ENCODE measurements around the gene FSTL4. TPM values are rescaled to one million over a fixed set of nuclear protein-coding genes. Genes with fewer than 3 reads are reported as not detected.

FSTL4 gene
- total and polyA plus RNA-seq, 2 of the 4 experiments (the other 2 are of a cell fraction) = 0.18 TPM; not detected in 1

DNA sequence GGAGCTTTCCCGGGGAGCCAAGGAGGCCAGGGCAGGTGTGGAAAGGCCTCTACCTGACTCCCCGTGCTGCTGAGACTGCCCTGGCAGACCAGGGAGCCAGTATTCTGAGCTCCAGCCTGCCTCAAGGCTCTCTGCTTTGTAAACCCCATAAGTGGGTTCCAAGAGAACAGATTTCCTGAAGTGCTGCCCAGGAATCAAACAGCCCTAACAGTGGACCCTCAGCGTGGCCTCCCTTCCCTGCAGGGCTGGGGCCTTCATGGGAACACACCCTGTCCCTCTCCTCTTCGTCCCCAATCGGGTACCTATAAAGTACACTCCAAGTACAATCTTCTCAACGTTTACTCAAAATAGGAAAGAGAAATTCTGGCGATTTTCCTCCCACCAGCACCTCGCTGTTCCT, 252.5 kb downstream of the FSTL4 start:
- Histone ChIP-seq H3K4me1 (ENCODE audit: control insufficient read depth, insufficient read depth, low read length) (no peaks in the 10 kb centered on the region), H3K4ac (ENCODE audit: low read depth, low read length) (no peak overlapping the region), H4K20me1 (ENCODE audit: insufficient read depth, low read length) (no peaks in the 10 kb centered on the region), H2BK5ac (ENCODE audit: low read depth, low read length, poor library complexity, severe bottlenecking) (no peak overlapping the region), H3K56ac (ENCODE audit: extremely low read depth, insufficient read depth, low read length) (no peak overlapping the region), H3K4me3 (ENCODE audit: insufficient read depth, low read depth, low read length) (no peak overlapping the region), H2AFZ (replicated peaks; ENCODE audit: low read length, poor library complexity) (no peak overlapping the region), H3K79me1 (ENCODE audit: low read depth in 1 of 2, low read length in 2 of 2) (no peaks in the 10 kb centered on the region), H2BK20ac (ENCODE audit: low read depth, low read length) (no peak overlapping the region), H4K8ac (ENCODE audit: low read depth in 2 of 2, low read length in 2 of 2) (no peak overlapping the region), H2BK120ac (ENCODE audit: low read depth, low read length) (no peak overlapping the region), H4K91ac (ENCODE audit: insufficient read depth, low read depth, low read length) (no peak overlapping the region), H3K9me3 (ENCODE audit: control insufficient read depth, insufficient read depth, low read length) (no peaks in the 10 kb centered on the region), H2AK9ac (replicated peaks; ENCODE audit: low read depth, low read length, poor library complexity) (no peak overlapping the region), H3K9me1 (ENCODE audit: insufficient read depth, low read length) (no peaks in the 10 kb centered on the region), H3K14ac (replicated peaks; ENCODE audit: low read depth, low read length) (no peak overlapping the region), H2BK15ac (ENCODE audit: low read depth, low read length) (no peak overlapping the region), H3K27ac (ENCODE audit: insufficient read depth, low read length) (no peak overlapping the region), H3K27me3 (ENCODE audit: control insufficient read depth, insufficient read depth, low read length) (peaks cover 20% of the 10 kb centered on the region), H4K5ac (ENCODE audit: low read depth, low read length) (no peak overlapping the region), H3K18ac (ENCODE audit: low read depth, low read length) (no peak overlapping the region), H2AK5ac (ENCODE audit: low read depth, low read length) (no peak overlapping the region), H3K23ac (ENCODE audit: low read depth, low read length) (no peak overlapping the region), H3K4me2 (ENCODE audit: low read depth, low read length) (no peak overlapping the region), H3K36me3 (ENCODE audit: control insufficient read depth, insufficient read depth, low read length) (no peaks in the 10 kb centered on the region), H3K9ac (ENCODE audit: low read depth, low read length) (no peak overlapping the region)
- TF ChIP-seq, protein P1, sequence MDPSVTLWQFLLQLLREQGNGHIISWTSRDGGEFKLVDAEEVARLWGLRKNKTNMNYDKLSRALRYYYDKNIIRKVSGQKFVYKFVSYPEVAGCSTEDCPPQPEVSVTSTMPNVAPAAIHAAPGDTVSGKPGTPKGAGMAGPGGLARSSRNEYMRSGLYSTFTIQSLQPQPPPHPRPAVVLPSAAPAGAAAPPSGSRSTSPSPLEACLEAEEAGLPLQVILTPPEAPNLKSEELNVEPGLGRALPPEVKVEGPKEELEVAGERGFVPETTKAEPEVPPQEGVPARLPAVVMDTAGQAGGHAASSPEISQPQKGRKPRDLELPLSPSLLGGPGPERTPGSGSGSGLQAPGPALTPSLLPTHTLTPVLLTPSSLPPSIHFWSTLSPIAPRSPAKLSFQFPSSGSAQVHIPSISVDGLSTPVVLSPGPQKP (IDR thresholded peaks at IDR 0.05; ENCODE audit: borderline replicate concordance, low read depth, low read length) = no peak
- TF ChIP-seq CHD1 (IDR thresholded peaks at IDR 0.05; ENCODE audit: low read depth, low read length) (no peak), BHLHE40 (IDR thresholded peaks at IDR 0.05; ENCODE audit: low read depth, low read length) (no peak), MAFK (IDR thresholded peaks at IDR 0.05; ENCODE audit: low read depth, low read length) (no peak), RAD21 (IDR thresholded peaks at IDR 0.05; ENCODE audit: low read length) (no peak), MAZ (IDR thresholded peaks at IDR 0.05; ENCODE audit: borderline replicate concordance, low read depth, low read length) (no peak), RCOR1 (IDR thresholded peaks at IDR 0.05; ENCODE audit: insufficient replicate concordance, low read length) (no peak), NFE2L2 (IDR thresholded peaks at IDR 0.05; ENCODE audit: low read depth, low read length) (no peak), POLR2A (IDR thresholded peaks at IDR 0.05; ENCODE audit: low read depth, low read length) (no peak), CEBPB (IDR thresholded peaks at IDR 0.05; ENCODE audit: low read depth, low read length) (no peak), MXI1 (IDR thresholded peaks at IDR 0.05; ENCODE audit: borderline replicate concordance, low read depth, low read length) (no peak), SMC3 (IDR thresholded peaks at IDR 0.05; ENCODE audit: low read depth, low read length) (no peak), CTCF (conservative IDR thresholded peaks at IDR 0.05; ENCODE audit: low read depth, low read length) (no peak), FOS (IDR thresholded peaks at IDR 0.05; ENCODE audit: low read depth, low read length) (no peak), RFX5 (IDR thresholded peaks at IDR 0.05; ENCODE audit: low read depth, low read length) (no peak)
- TF ChIP-seq, protein P2, sequence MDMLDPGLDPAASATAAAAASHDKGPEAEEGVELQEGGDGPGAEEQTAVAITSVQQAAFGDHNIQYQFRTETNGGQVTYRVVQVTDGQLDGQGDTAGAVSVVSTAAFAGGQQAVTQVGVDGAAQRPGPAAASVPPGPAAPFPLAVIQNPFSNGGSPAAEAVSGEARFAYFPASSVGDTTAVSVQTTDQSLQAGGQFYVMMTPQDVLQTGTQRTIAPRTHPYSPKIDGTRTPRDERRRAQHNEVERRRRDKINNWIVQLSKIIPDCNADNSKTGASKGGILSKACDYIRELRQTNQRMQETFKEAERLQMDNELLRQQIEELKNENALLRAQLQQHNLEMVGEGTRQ (IDR thresholded peaks at IDR 0.05; ENCODE audit: low read depth, low read length) = no peak
- DNase-seq (no peak), ATAC-seq (ENCODE audit: low read depth) (no peak)
- WGBS, 2 experiments (ENCODE audit: extremely low coverage in 2 of 2, insufficient read length in 1 of 2) = 100% methylated on average over 1 of the region's 8 CpGs; no CpG with 5 or more reads in 1 of the 2 experiments
- intact Hi-C loops (cut with micrococcal nuclease) = loop anchor here (5.0 kb wide), 1 partner anchor 248 kb away; no protein-coding TSS in a partner anchor
- ChIA-PET POLR2A (ENCODE audit: unreplicated experiment) (no interaction called here), CTCF (no interaction called here)
- no TSS peak for BruUV-seq (replicated peaks)
- in situ Hi-C loops (cut with MboI; ENCODE audit: low sequenced_read_pairs) = no loop called here
- dilution Hi-C loops (cut with HindIII; ENCODE audit: low sequenced_read_pairs, unreplicated experiment) = no loop called here

Measured in IMR-90 (cell line).